ENCODE results near the gene GPSM1. TPM values are rescaled to one million over a fixed set of nuclear protein-coding genes. Genes with fewer than 3 reads are reported as not detected.

The GPSM1 gene
- total and polyA plus RNA-seq, 7 donors: 2.3 to 16.1 (median 5.0) TPM

- H3K27me3 ChIP-seq: peaks cover 0 to 79% (median 44%) of the 10 kb centered on the region in 3 donors
- TF ChIP-seq POLR2AphosphoS5 (IDR thresholded peaks at IDR 0.05): no peak
- TF ChIP-seq CTCF (IDR thresholded peaks at IDR 0.05): peak; percentile 64 to 86 (median 74)
- WGBS, 2 donors: 10 to 25% methylated on average over 31 of the region's 32 CpGs
- no peaks in the 10 kb centered on the region for H3K9me3 ChIP-seq
- H3K4me3 ChIP-seq: peak overlapping the region in 3 of 4 donors; percentile 3 to 21 (median 6)
- H3K36me3 ChIP-seq: no peaks in the 10 kb centered on the region
- intact Hi-C loops (cut with DNase I): no loop called here
- no peak overlapping the region for H3K27ac ChIP-seq
- DNase-seq: peak; percentile 85
- H3K4me1 ChIP-seq: peaks cover 0 to 8% (median 6%) of the 10 kb centered on the region in 4 donors
Observed at GRCh38 chr9:136283291-136284235, 43.8 kb upstream of the GPSM1 start.

DNA sequence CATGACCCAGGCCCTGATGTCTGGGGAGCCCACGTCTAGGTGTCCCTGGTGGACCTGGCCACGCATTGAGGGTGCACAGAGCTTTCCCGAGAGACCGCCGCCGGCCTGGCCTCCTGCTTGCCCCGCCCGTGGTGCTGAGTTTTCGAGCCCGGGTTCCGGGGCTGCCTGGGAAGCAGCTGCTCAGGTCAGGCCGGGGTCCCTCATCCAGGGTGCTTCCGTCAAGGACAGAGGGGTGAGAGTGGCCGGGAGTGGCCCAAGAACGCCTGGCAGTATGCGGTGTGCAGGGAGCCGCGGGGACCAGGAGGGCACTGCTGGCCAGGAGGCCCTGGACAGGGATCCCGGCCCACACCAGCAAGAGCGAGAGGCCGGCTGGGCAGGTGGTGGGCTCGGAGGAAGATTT, 43.0 kb upstream of the GPSM1 start:
- Histone ChIP-seq H3K27me3 (peaks cover 0 to 81% (median 44%) of the 10 kb centered on the region in 3 donors), H3K4me3 (no peak overlapping the region), H3K4me1 (peaks cover 0 to 8% (median 6%) of the 10 kb centered on the region in 4 donors), H3K9me3 (no peaks in the 10 kb centered on the region), H3K36me3 (no peaks in the 10 kb centered on the region), H3K27ac (no peak overlapping the region)
- 54 to 72% methylated on average over 22 of the region's 22 CpGs for WGBS, 2 donors
- TF ChIP-seq CTCF (IDR thresholded peaks at IDR 0.05) (no peak), POLR2AphosphoS5 (IDR thresholded peaks at IDR 0.05) (no peak), EP300 (IDR thresholded peaks at IDR 0.05) (no peak), POLR2A (IDR thresholded peaks at IDR 0.05) (no peak)
- no peak for DNase-seq
- intact Hi-C loops (cut with DNase I): no loop called here

- Histone ChIP-seq H3K4me3 (no peak overlapping the region), H3K9me3 (no peaks in the 10 kb centered on the region), H3K4me1 (peaks cover 0 to 8% (median 6%) of the 10 kb centered on the region in 4 donors), H3K36me3 (no peaks in the 10 kb centered on the region), H3K27ac (no peak overlapping the region), H3K27me3 (peaks cover 0 to 80% (median 44%) of the 10 kb centered on the region in 3 donors)
- WGBS, 2 donors: 85 to 91% methylated on average over 19 of the region's 19 CpGs
- DNase-seq: no peak
- intact Hi-C loops (cut with DNase I): no loop called here
- no peak for TF ChIP-seq CTCF (IDR thresholded peaks at IDR 0.05)
- no peak for TF ChIP-seq POLR2AphosphoS5 (IDR thresholded peaks at IDR 0.05)
- TF ChIP-seq POLR2A (IDR thresholded peaks at IDR 0.05): no peak
- no peak for TF ChIP-seq EP300 (IDR thresholded peaks at IDR 0.05)
Observed at GRCh38 chr9:136284951-136285350, 42.4 kb upstream of the GPSM1 start.

- no peaks in the 10 kb centered on the region for H3K36me3 ChIP-seq
- no peaks in the 10 kb centered on the region for H3K9me3 ChIP-seq
- WGBS, 2 donors: 71 to 83% methylated on average over 28 of the region's 28 CpGs
- H3K27me3 ChIP-seq: peaks cover 0 to 86% (median 51%) of the 10 kb centered on the region in 3 donors
- DNase-seq: no peak
- H3K27ac ChIP-seq: no peak overlapping the region
- intact Hi-C loops (cut with DNase I): no loop called here
- H3K4me1 ChIP-seq: peaks cover 0 to 8% (median 6%) of the 10 kb centered on the region in 4 donors
- no peak overlapping the region for H3K4me3 ChIP-seq
- TF ChIP-seq POLR2AphosphoS5 (IDR thresholded peaks at IDR 0.05) (no peak), CTCF (IDR thresholded peaks at IDR 0.05) (no peak), POLR2A (IDR thresholded peaks at IDR 0.05) (no peak), EP300 (IDR thresholded peaks at IDR 0.05) (no peak)
Observed at GRCh38 chr9:136285501-136286358, 41.6 kb upstream of the GPSM1 start.

Data from sigmoid colon (tissue), 7 donors.